DND-41 (cell line): ENCODE measurements around the gene NLRP9.
A peak's percentile ranks its signal among the peaks of the same experiment; 100 is the strongest.

Experiments
- ATAC-seq: fragments of 200-7000 bp; cut with Tn5 transposase; 3 replicates; pipeline ENCODE4 v1.9.1; 2021; ENCODE audit warnings: low read depth; ENCODE audit not compliant: insufficient read depth
- DNase-seq: peaks from one replicate; pipeline ENCODE4 v3.0.0-alpha.2; 2020
- H2AFZ ChIP-seq: 2 replicates; pipeline ENCODE4 v1.6.0; 2012; ENCODE audit warnings: low read depth, low read length
- H3K27ac ChIP-seq: 2 replicates; pipeline ENCODE4 v1.5.1; 2012; ENCODE audit warnings: low read length, inconsistent platforms
- H3K27me3 ChIP-seq: fragments of 200-600 bp; sonication (generic); 2 replicates; pipeline ENCODE4 v1.6.0; 2012; ENCODE audit warnings: low read length, mild to moderate bottlenecking, inconsistent platforms; ENCODE audit not compliant: insufficient read depth, poor library complexity
- H3K36me3 ChIP-seq: 2 replicates; pipeline ENCODE4 v1.5.1; 2012; ENCODE audit warnings: low read length, inconsistent platforms; ENCODE audit not compliant: insufficient read depth
- H3K4me1 ChIP-seq: 2 replicates; pipeline ENCODE4 v1.5.1; 2012; ENCODE audit warnings: mild to moderate bottlenecking, low read length; ENCODE audit not compliant: insufficient read depth
- H3K4me2 ChIP-seq: 2 replicates; pipeline ENCODE4 v1.6.0; 2012; ENCODE audit warnings: mild to moderate bottlenecking, moderate library complexity, low read length, inconsistent platforms; ENCODE audit not compliant: insufficient read depth
- H3K4me3 ChIP-seq, 2 experiments: fragments of 200-600 bp in 1 of 2; shearing (Covaris generic) in 1 of 2; 2 replicates each; pipeline ENCODE4 v1.5.1; 2012 to 2016; ENCODE audit warnings: inconsistent platforms in 2 of 2, low read length in 2 of 2, mild to moderate bottlenecking in 2 of 2, low read depth in 1 of 2, moderate library complexity in 1 of 2
- H3K79me2 ChIP-seq: 2 replicates; pipeline ENCODE4 v1.6.0; 2012; ENCODE audit warnings: low read length, inconsistent platforms; ENCODE audit not compliant: insufficient read depth
- H3K9ac ChIP-seq: 2 replicates; pipeline ENCODE4 v1.6.0; 2012; ENCODE audit warnings: low read depth, mild to moderate bottlenecking, inconsistent platforms, low read length, moderate library complexity
- H3K9me3 ChIP-seq: 2 replicates; pipeline ENCODE4 v1.5.1; 2012; ENCODE audit warnings: low read length, moderate library complexity, mild to moderate bottlenecking, inconsistent platforms; ENCODE audit not compliant: insufficient read depth, severe bottlenecking
- H4K20me1 ChIP-seq: 2 replicates; pipeline ENCODE4 v1.6.0; 2012; ENCODE audit warnings: low read length; ENCODE audit not compliant: insufficient read depth
- EZH2 ChIP-seq: IDR thresholded peaks from 3 replicates; pipeline ENCODE4 v1.6.1; 2012; ENCODE audit warnings: borderline replicate concordance, low read depth, mild to moderate bottlenecking, moderate library complexity, low read length, inconsistent platforms; ENCODE audit not compliant: severe bottlenecking
- TF ChIP-seq, protein P1 (sequence below): IDR thresholded peaks from 2 replicates; pipeline ENCODE4 v1.5.1; 2012; ENCODE audit warnings: borderline replicate concordance, low read length, moderate library complexity, mild to moderate bottlenecking; ENCODE audit not compliant: poor library complexity, severe bottlenecking; ENCODE audit errors: extremely low read depth

Gene NLRP9

DNA sequence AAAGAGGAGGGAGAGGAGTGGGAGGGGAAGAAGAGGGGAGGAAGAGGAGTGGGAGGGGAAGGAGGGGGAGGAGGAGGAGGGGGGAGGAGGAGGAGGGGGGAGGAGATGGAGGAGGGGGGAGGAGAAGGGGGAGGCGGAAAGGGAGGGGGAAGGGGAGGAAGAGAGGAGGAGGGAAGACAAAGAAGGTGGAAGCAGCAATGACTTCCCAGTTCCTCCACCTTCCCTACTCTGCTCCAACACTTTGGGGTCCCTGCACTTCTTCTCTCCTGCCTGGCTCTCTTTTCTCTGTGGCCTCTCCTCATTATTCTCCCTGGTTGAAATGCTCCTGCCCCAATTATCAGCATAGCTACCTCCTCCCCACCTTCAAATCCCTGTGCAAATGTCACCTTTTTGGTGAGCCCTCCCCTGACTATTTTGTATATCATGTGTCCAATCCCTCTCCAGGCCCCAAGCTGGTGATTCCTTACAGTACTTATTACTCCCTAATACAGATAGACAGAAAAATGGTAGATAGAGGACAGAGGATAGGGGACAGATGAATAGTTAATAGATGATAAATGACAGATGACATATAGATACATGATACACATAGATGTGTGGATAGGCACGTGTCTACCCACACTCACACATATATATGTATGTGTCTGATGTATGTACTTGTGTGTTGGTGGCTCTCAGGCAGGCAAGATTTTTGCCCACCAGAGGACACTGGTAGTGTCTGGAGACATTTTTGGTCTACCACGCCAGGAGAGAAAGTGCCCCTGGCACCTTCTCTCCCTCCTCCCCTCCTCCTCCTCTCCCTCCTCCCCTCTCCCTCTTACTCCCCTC is 25.2 kb downstream of the NLRP9 start:
- no peak for TF ChIP-seq EZH2
- TF ChIP-seq, protein P1, sequence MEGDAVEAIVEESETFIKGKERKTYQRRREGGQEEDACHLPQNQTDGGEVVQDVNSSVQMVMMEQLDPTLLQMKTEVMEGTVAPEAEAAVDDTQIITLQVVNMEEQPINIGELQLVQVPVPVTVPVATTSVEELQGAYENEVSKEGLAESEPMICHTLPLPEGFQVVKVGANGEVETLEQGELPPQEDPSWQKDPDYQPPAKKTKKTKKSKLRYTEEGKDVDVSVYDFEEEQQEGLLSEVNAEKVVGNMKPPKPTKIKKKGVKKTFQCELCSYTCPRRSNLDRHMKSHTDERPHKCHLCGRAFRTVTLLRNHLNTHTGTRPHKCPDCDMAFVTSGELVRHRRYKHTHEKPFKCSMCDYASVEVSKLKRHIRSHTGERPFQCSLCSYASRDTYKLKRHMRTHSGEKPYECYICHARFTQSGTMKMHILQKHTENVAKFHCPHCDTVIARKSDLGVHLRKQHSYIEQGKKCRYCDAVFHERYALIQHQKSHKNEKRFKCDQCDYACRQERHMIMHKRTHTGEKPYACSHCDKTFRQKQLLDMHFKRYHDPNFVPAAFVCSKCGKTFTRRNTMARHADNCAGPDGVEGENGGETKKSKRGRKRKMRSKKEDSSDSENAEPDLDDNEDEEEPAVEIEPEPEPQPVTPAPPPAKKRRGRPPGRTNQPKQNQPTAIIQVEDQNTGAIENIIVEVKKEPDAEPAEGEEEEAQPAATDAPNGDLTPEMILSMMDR: no peak
- Histone ChIP-seq H3K79me2 (no peaks in the 10 kb centered on the region), H3K27me3 (peaks cover 8% of the 10 kb centered on the region), H4K20me1 (no peaks in the 10 kb centered on the region), H3K9ac (no peak overlapping the region), H3K27ac (no peak overlapping the region), H3K36me3 (no peaks in the 10 kb centered on the region), H3K4me3 (no peak overlapping the region), H3K9me3 (peaks cover 2% of the 10 kb centered on the region), H3K4me2 (no peak overlapping the region), H2AFZ (no peak overlapping the region), H3K4me1 (no peaks in the 10 kb centered on the region)
- no peak for ATAC-seq
- no peak for DNase-seq

DNA sequence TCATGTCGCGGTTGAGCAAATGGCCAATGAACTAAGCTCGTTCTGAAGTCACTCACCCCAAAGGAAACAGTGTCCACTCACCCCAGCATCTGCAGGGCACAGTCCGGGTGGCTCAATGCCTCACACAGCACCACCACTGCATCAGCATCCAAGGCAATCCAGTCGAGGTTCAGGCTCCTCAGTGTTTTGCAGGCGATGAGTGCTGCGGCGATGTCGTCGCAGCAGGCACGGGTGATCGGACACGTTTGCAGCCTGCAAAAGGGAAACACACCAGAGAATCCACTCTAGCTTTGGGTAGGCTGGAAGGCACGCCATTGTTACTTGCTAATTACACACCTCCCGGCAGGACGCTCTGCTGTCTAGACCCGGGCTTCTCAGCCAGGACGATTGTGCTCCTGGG is 26.5 kb downstream of the NLRP9 start:
- H3K9ac ChIP-seq: no peak overlapping the region
- peaks cover 2% of the 10 kb centered on the region for H3K9me3 ChIP-seq
- H3K27me3 ChIP-seq: peaks cover 4% of the 10 kb centered on the region
- ATAC-seq: no peak
- H3K4me2 ChIP-seq: no peak overlapping the region
- no peaks in the 10 kb centered on the region for H3K36me3 ChIP-seq
- no peak for DNase-seq
- no peak overlapping the region for H3K27ac ChIP-seq
- TF ChIP-seq, protein P1: no peak
- TF ChIP-seq EZH2: no peak
- no peaks in the 10 kb centered on the region for H3K4me1 ChIP-seq
- H3K4me3 ChIP-seq: no peak overlapping the region
- H3K79me2 ChIP-seq: no peaks in the 10 kb centered on the region
- no peak overlapping the region for H2AFZ ChIP-seq
- H4K20me1 ChIP-seq: no peaks in the 10 kb centered on the region

- no peak overlapping the region for H3K9ac ChIP-seq
- H3K36me3 ChIP-seq: peaks cover 12% of the 10 kb centered on the region; the same call in 1 of the 2 replicates
- DNase-seq: no peak
- no peak overlapping the region for H3K4me3 ChIP-seq
- no peak overlapping the region for H3K4me2 ChIP-seq
- TF ChIP-seq EZH2: no peak
- no peak overlapping the region for H3K27ac ChIP-seq
- no peak overlapping the region for H2AFZ ChIP-seq
- no peaks in the 10 kb centered on the region for H4K20me1 ChIP-seq
- peaks cover 4% of the 10 kb centered on the region for H3K27me3 ChIP-seq
- no peak for ATAC-seq
- no peaks in the 10 kb centered on the region for H3K79me2 ChIP-seq
- H3K4me1 ChIP-seq: no peaks in the 10 kb centered on the region
- H3K9me3 ChIP-seq: no peaks in the 10 kb centered on the region
Measured at GRCh38 chr19:55705972-55706371, 32.2 kb downstream of the NLRP9 start.

DNA sequence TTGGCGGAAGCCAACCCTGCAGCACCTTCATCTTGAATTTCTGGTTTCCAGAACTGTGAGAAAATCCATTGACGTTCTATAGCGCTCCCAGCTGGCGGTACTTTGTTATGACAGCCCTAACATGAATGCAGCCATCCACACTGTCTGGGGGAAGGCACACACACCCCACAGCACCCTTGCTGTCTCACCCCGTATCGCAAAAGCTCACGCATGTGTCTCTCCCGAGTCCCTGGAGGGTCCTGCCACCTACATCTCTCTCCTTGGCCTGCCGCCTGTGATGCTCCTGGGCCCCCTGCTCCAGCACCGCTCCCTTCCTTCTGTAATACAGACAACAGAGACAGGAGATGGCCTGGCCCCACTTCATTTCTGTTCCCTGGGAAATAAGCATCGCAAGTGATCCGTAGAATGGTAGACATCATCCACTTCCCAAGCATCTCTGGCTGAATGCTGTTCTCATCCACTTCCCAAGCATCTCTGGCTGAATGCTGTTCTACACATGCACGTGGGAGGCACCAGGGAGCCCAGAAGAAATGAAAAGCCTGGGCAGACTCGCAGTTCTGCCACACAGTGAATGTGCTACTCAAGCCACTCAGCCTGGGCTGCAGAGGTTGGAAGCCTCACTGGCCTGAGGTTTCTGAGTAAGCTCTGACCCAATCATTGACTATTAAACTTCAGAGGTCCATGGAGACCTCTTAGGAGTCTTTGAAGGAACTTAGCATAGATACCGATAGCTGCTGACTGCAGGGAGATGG is 33.5 kb downstream of the NLRP9 start:
- ATAC-seq: peak; percentile 25; the same call in 1 of the 3 replicates
- peaks cover 19% of the 10 kb centered on the region; the same call in 1 of the 2 replicates for H3K36me3 ChIP-seq
- H3K27ac ChIP-seq: no peak overlapping the region
- no peak overlapping the region for H3K4me2 ChIP-seq
- H3K9me3 ChIP-seq: no peaks in the 10 kb centered on the region
- H3K9ac ChIP-seq: no peak overlapping the region
- no peak overlapping the region for H3K4me3 ChIP-seq
- no peaks in the 10 kb centered on the region for H4K20me1 ChIP-seq
- H2AFZ ChIP-seq: no peak overlapping the region
- no peaks in the 10 kb centered on the region for H3K79me2 ChIP-seq
- peaks cover 4% of the 10 kb centered on the region for H3K27me3 ChIP-seq
- no peaks in the 10 kb centered on the region for H3K4me1 ChIP-seq
- TF ChIP-seq EZH2: no peak
- TF ChIP-seq, protein P1: peak; percentile 41
- no peak for DNase-seq
